ENCODE measurements around the gene CGB8. TPM values are rescaled to one million over a fixed set of nuclear protein-coding genes. Genes with fewer than 3 reads are reported as not detected.

CGB8 gene
- total and polyA plus RNA-seq, 2 of the 8 experiments (the other 6 are each of a cell fraction or from before 2014, with no cell fraction given), result 0.09 TPM; not detected in 1

DNA sequence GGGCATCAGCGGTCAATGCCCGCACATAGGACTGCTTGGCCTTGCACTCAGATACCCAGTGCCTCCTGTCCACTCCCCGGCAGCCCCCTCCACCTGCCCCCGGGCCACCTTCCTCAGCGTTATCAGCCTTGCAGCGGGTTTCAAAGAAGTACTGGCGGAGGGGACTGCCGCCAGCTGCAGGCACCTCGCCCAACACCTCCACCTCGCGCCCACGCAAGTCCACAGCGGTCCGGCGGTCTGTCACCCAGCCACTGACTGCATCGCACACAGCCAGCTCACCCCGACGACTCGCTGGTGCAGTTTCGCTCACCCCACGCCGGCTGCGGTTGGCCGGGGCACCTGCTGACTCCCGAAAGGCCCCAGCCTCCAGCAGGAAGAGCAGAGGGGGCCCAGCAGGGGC lies 12.5 kb upstream of the CGB8 start:
- DNase-seq (ENCODE audit: low read depth in 1 of 2, low spot score in 2 of 2) (no peak), FAIRE-seq (no peak)
- Histone ChIP-seq H2BK15ac (ENCODE audit: low read length) (no peak overlapping the region), H2BK5ac (ENCODE audit: low read depth, low read length) (no peak overlapping the region), H4K8ac (ENCODE audit: extremely low read depth, insufficient read depth, low read length) (no peak overlapping the region; the same call in 1 of the 2 replicates), H3K23ac (ENCODE audit: insufficient read length) (no peak overlapping the region), H3K4me3 (ENCODE audit: extremely low read depth in 1 of 4, insufficient read depth in 2 of 4, low read depth in 3 of 4, low read length in 4 of 4) (no peak overlapping the region), H3K4me2 (ENCODE audit: insufficient read depth in 1 of 2, low read depth in 2 of 2, low read length in 2 of 2) (no peak overlapping the region), H2AK5ac (ENCODE audit: low read depth, low read length) (no peak overlapping the region), H3K23me2 (ENCODE audit: low read depth, low read length) (peaks cover 12% of the 10 kb centered on the region), H3K9ac (replicated peaks in 1 of 4; ENCODE audit: extremely low read depth in 1 of 4, low read depth in 3 of 4, low read length in 3 of 4) (no peak overlapping the region), H3K79me1 (ENCODE audit: low read depth, low read length) (no peaks in the 10 kb centered on the region), H4K20me1 (replicated peaks in 1 of 2; ENCODE audit: control insufficient read depth in 1 of 2, insufficient read depth in 2 of 2, low read length in 2 of 2) (peaks cover 0 to 2% of the 10 kb centered on the region in 2 experiments), H3K4me1 (replicated peaks in 1 of 4; ENCODE audit: control insufficient read depth in 3 of 4, insufficient read depth in 4 of 4, low read length in 3 of 4) (peaks cover 0 to 32% (median 26%) of the 10 kb centered on the region in 4 experiments; a peak in 6 of 7 replicates), H3K56ac (replicated peaks; ENCODE audit: insufficient read length, low read depth, low read length) (no peak overlapping the region), H3K27ac (ENCODE audit: low read depth, low read length) (no peak overlapping the region), H3K27me3 (replicated peaks in 1 of 4; ENCODE audit: control insufficient read depth in 3 of 4, extremely low read depth in 1 of 4, insufficient read depth in 3 of 4, low read length in 3 of 4) (peaks cover 10 to 44% (median 40%) of the 10 kb centered on the region in 4 experiments), H4K5ac (ENCODE audit: insufficient read length, low read depth, low read length) (no peak overlapping the region), H3K18ac (ENCODE audit: extremely low read depth, low read length) (no peak overlapping the region), H3K79me2 (ENCODE audit: control insufficient read depth in 1 of 2, insufficient read depth in 2 of 2, low read length in 2 of 2) (no peaks in the 10 kb centered on the region), H2BK120ac (replicated peaks; ENCODE audit: low read depth, low read length) (no peak overlapping the region), H3K9me3 (ENCODE audit: insufficient read depth in 2 of 2, low read depth in 1 of 2, low read length in 1 of 2) (no peaks in the 10 kb centered on the region), H3K36me3 (ENCODE audit: control insufficient read depth in 2 of 4, insufficient read depth in 4 of 4, low read length in 3 of 4) (no peaks in the 10 kb centered on the region), H2AFZ (ENCODE audit: low read length) (no peak overlapping the region), H2BK12ac (ENCODE audit: low read depth, low read length) (no peak overlapping the region), H2BK20ac (ENCODE audit: low read length) (no peak overlapping the region), H3K4ac (replicated peaks; ENCODE audit: insufficient read length, low read depth, low read length) (no peak overlapping the region), H3K14ac (ENCODE audit: insufficient read length) (no peak overlapping the region), H4K91ac (replicated peaks; ENCODE audit: insufficient read length, low read length) (no peak overlapping the region)
- TF ChIP-seq SUZ12 (IDR thresholded peaks at IDR 0.05; ENCODE audit: low read length) (no peak), CBX8 (IDR thresholded peaks at IDR 0.05; ENCODE audit: borderline replicate concordance, low read depth, low read length) (no peak)
- 83% methylated on average over 18 of the region's 25 CpGs; no CpG with 5 or more reads in 1 of the 2 experiments for WGBS, 2 experiments (ENCODE audit: extremely low coverage in 1 of 2, insufficient coverage in 1 of 2, insufficient read length in 1 of 2, insufficient replicate concordance in 2 of 2, low coverage in 1 of 2, low lambda C conversion rate in 2 of 2, missing lambda C conversion rate in 1 of 2)
- CTCF ChIA-PET (ENCODE audit: partially characterized antibody), result interaction anchor here (1.1 to 3.5 kb wide), 4 partner anchors 8 to 63 kb away, joined by 3 to 25 read pairs (median 6); no protein-coding TSS in a partner anchor
- POLR2A ChIA-PET (ENCODE audit: partially characterized antibody), result interaction anchor here (1.2 to 1.5 kb wide), 2 partner anchors 42 to 97 kb away, joined by 3 read pairs; no protein-coding TSS in a partner anchor

Data from H1 (cell line).